SK-N-SH treated with all-trans-retinoic acid at 6 μM for 48 hours (cell line): ENCODE measurements around the gene TFEB.

ENCODE experiments used
- ATAC-seq: fragments of 200-7000 bp; cut with Tn5 transposase; 3 replicates; pipeline ENCODE4 v1.9.1; 2020; ENCODE audit warnings: mild to moderate bottlenecking, moderate library complexity
- ARNTL ChIP-seq: fragments of 450-650 bp; formaldehyde crosslinking; IDR thresholded peaks from 2 replicates; pipeline ENCODE4 v1.5.0; 2020; ENCODE audit warnings: low read depth, mild to moderate bottlenecking, moderate library complexity, borderline replicate concordance
- BACH2 ChIP-seq: fragments of 250-450 bp; sonication (Bioruptor Pico); IDR thresholded peaks from 2 replicates; pipeline ENCODE4 v1.9.0; 2021; ENCODE audit warnings: mild to moderate bottlenecking, borderline replicate concordance
- CSDC2 ChIP-seq: fragments of 250-450 bp; sonication (Bioruptor Pico); IDR thresholded peaks from 2 replicates; pipeline ENCODE4 v1.5.0; 2020; ENCODE audit warnings: mild to moderate bottlenecking, moderate library complexity
- ESRRG ChIP-seq: fragments of 250-450 bp; sonication (Bioruptor Pico); IDR thresholded peaks from 2 replicates; pipeline ENCODE4 v1.6.1; 2021; ENCODE audit warnings: mild to moderate bottlenecking
- GLIS3 ChIP-seq: fragments of 250-450 bp; sonication (Bioruptor Pico); IDR thresholded peaks from 2 replicates; pipeline ENCODE4 v1.5.0; 2020; ENCODE audit warnings: mild to moderate bottlenecking, moderate library complexity
- ISL1 ChIP-seq: fragments of 250-450 bp; sonication (Bioruptor Pico); IDR thresholded peaks from 2 replicates; pipeline ENCODE4 v2.1.2; 2022; ENCODE audit warnings: mild to moderate bottlenecking, moderate library complexity
- PATZ1 ChIP-seq: fragments of 250-450 bp; sonication (Bioruptor Pico); IDR thresholded peaks from 2 replicates; pipeline ENCODE4 v1.8.0; 2020; ENCODE audit warnings: mild to moderate bottlenecking, moderate library complexity, borderline replicate concordance
- PPARA ChIP-seq: fragments of 250-450 bp; sonication (Bioruptor Pico); IDR thresholded peaks from 2 replicates; pipeline ENCODE4 v1.5.0; 2020; ENCODE audit warnings: mild to moderate bottlenecking, borderline replicate concordance
- RARB ChIP-seq: fragments of 250-450 bp; sonication (Bioruptor Pico); IDR thresholded peaks from 2 replicates; pipeline ENCODE4 v1.8.0; 2021; ENCODE audit warnings: mild to moderate bottlenecking, moderate library complexity
- SNAI2 ChIP-seq: fragments of 250-450 bp; sonication (Bioruptor Pico); IDR thresholded peaks from 2 replicates; pipeline ENCODE4 v1.5.0; 2020; ENCODE audit warnings: mild to moderate bottlenecking, moderate library complexity
- TCF4 ChIP-seq: fragments of 250-450 bp; sonication (Bioruptor Pico); IDR thresholded peaks from 2 replicates; pipeline ENCODE4 v1.8.0; 2021; ENCODE audit warnings: mild to moderate bottlenecking, moderate library complexity, borderline replicate concordance
- TOX ChIP-seq: fragments of 250-450 bp; sonication (Bioruptor Pico); IDR thresholded peaks from 2 replicates; pipeline ENCODE4 v1.8.0; 2021; ENCODE audit warnings: mild to moderate bottlenecking, moderate library complexity, borderline replicate concordance
- ZC3H10 ChIP-seq: fragments of 250-450 bp; sonication (Bioruptor Pico); IDR thresholded peaks from 2 replicates; pipeline ENCODE4 v1.5.1; 2021; ENCODE audit warnings: mild to moderate bottlenecking, moderate library complexity
- ZFP3 ChIP-seq: fragments of 250-450 bp; sonication (Bioruptor Pico); IDR thresholded peaks from 2 replicates; pipeline ENCODE4 v1.5.0; 2020; ENCODE audit warnings: mild to moderate bottlenecking, moderate library complexity
- ZNF565 ChIP-seq: fragments of 450-650 bp; formaldehyde crosslinking; conservative IDR thresholded peaks from 2 replicates; pipeline ENCODE4 v1.5.0; 2020; ENCODE audit warnings: low read depth, mild to moderate bottlenecking, moderate library complexity
- ZNF70 ChIP-seq: fragments of 450-650 bp; formaldehyde crosslinking; IDR thresholded peaks from 2 replicates; pipeline ENCODE4 v1.5.0; 2020; ENCODE audit warnings: mild to moderate bottlenecking, moderate library complexity
- ZNF8 ChIP-seq: fragments of 450-650 bp; formaldehyde crosslinking; IDR thresholded peaks from 2 replicates; pipeline ENCODE4 v1.5.0; 2020; ENCODE audit warnings: mild to moderate bottlenecking, moderate library complexity
- TF ChIP-seq, protein P1 (sequence below): fragments of 250-450 bp; sonication (Bioruptor Pico); IDR thresholded peaks from 2 replicates; pipeline ENCODE4 v1.5.1; 2020; ENCODE audit warnings: low read depth, mild to moderate bottlenecking, moderate library complexity
- TF ChIP-seq, protein P2 (sequence below): fragments of 250-450 bp; sonication (Bioruptor Pico); IDR thresholded peaks from 2 replicates; pipeline ENCODE4 v1.5.1; 2021; ENCODE audit warnings: mild to moderate bottlenecking, moderate library complexity
- TF ChIP-seq, protein P3 (sequence below): fragments of 250-450 bp; sonication (Bioruptor Pico); IDR thresholded peaks from 2 replicates; pipeline ENCODE4 v1.5.0; 2020; ENCODE audit warnings: mild to moderate bottlenecking, moderate library complexity

Gene TFEB

DNA sequence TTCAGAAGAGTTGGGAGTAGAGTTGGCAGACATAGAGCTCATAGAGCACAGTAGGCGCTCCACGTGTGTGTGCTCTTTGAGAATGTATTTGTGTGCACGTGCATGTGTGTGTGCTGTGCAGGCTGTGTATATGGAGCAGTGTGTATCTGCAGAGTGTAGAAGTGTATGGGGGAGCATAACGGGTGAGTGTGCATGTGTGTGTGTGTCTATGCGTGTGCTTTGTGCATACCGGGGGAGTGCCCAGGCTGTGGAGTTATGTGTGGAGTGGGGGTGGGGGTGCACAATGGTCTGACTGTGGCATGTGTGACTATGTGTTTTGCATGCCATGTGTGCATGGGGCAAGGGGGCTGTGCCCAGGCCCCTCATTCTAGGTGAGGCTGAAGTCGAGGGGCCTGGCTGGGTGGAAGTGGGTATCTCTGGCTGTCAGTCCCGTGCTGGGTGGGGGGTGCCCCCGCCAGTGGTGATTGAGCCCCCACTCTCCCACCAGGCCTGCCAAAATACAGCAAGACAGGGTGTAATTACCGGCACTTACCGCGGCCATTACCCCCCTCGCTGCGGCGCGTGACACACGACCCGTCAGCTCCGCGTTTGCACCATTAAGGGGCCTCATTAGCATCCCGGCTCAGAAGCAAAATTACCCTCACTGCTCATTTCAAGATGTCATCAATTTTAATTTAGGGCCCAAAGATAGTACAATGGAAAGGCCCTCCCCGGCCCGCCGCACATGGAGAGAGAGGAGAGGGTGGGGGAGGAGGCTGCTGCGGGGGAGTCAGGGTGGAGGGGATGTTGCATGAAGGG, 58.1 kb downstream of the TFEB start (continued):
- TF ChIP-seq, protein P1, sequence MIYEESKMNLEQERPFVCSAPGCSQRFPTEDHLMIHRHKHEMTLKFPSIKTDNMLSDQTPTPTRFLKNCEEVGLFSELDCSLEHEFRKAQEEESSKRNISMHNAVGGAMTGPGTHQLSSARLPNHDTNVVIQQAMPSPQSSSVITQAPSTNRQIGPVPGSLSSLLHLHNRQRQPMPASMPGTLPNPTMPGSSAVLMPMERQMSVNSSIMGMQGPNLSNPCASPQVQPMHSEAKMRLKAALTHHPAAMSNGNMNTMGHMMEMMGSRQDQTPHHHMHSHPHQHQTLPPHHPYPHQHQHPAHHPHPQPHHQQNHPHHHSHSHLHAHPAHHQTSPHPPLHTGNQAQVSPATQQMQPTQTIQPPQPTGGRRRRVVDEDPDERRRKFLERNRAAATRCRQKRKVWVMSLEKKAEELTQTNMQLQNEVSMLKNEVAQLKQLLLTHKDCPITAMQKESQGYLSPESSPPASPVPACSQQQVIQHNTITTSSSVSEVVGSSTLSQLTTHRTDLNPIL: no peak

DNA sequence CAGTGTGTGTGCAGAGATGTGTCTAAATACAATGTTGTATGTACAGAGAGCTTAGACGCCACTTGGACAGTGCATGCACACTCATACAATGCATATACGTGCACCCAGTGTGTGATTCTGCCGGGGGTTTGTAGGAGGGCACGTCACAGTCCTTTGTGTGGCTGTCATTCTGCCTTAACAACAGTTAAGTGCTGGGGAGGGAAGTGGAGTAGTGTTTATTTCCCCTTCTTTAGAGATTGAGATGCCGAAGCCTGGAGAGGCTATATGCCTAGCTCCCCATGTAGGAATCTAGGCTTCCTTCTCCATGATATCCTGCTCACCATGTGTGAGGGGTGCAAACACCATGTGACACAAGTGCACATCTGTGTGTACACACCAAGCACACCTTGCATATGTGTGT, 59.0 kb downstream of the TFEB start:
- TF ChIP-seq, protein P2, sequence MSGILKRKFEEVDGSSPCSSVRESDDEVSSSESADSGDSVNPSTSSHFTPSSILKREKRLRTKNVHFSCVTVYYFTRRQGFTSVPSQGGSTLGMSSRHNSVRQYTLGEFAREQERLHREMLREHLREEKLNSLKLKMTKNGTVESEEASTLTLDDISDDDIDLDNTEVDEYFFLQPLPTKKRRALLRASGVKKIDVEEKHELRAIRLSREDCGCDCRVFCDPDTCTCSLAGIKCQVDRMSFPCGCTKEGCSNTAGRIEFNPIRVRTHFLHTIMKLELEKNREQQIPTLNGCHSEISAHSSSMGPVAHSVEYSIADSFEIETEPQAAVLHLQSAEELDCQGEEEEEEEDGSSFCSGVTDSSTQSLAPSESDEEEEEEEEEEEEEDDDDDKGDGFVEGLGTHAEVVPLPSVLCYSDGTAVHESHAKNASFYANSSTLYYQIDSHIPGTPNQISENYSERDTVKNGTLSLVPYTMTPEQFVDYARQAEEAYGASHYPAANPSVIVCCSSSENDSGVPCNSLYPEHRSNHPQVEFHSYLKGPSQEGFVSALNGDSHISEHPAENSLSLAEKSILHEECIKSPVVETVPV (CRISPR knock-in tag): no peak
- TF ChIP-seq ZNF565 (CRISPR knock-in tag): no peak
- no peak for TF ChIP-seq TCF4 (CRISPR knock-in tag)
- no peak for TF ChIP-seq ZNF70 (CRISPR knock-in tag)
- no peak for TF ChIP-seq TOX (CRISPR knock-in tag)
- no peak for TF ChIP-seq ESRRG (CRISPR knock-in tag)
- TF ChIP-seq, protein P3, sequence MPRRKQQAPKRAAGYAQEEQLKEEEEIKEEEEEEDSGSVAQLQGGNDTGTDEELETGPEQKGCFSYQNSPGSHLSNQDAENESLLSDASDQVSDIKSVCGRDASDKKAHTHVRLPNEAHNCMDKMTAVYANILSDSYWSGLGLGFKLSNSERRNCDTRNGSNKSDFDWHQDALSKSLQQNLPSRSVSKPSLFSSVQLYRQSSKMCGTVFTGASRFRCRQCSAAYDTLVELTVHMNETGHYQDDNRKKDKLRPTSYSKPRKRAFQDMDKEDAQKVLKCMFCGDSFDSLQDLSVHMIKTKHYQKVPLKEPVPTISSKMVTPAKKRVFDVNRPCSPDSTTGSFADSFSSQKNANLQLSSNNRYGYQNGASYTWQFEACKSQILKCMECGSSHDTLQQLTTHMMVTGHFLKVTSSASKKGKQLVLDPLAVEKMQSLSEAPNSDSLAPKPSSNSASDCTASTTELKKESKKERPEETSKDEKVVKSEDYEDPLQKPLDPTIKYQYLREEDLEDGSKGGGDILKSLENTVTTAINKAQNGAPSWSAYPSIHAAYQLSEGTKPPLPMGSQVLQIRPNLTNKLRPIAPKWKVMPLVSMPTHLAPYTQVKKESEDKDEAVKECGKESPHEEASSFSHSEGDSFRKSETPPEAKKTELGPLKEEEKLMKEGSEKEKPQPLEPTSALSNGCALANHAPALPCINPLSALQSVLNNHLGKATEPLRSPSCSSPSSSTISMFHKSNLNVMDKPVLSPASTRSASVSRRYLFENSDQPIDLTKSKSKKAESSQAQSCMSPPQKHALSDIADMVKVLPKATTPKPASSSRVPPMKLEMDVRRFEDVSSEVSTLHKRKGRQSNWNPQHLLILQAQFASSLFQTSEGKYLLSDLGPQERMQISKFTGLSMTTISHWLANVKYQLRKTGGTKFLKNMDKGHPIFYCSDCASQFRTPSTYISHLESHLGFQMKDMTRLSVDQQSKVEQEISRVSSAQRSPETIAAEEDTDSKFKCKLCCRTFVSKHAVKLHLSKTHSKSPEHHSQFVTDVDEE (CRISPR knock-in tag): no peak
- TF ChIP-seq RARB (CRISPR knock-in tag): no peak
- no peak for TF ChIP-seq ZNF8 (CRISPR knock-in tag)
- TF ChIP-seq ZFP3 (CRISPR knock-in tag): no peak
- TF ChIP-seq ISL1 (CRISPR knock-in tag): no peak
- TF ChIP-seq ZC3H10 (CRISPR knock-in tag): no peak
- TF ChIP-seq BACH2 (CRISPR knock-in tag): no peak
- TF ChIP-seq PATZ1 (CRISPR knock-in tag): no peak
- no peak for TF ChIP-seq ARNTL (CRISPR knock-in tag)
- no peak for TF ChIP-seq SNAI2 (CRISPR knock-in tag)
- no peak for TF ChIP-seq PPARA (CRISPR knock-in tag)
- no peak for ATAC-seq

DNA sequence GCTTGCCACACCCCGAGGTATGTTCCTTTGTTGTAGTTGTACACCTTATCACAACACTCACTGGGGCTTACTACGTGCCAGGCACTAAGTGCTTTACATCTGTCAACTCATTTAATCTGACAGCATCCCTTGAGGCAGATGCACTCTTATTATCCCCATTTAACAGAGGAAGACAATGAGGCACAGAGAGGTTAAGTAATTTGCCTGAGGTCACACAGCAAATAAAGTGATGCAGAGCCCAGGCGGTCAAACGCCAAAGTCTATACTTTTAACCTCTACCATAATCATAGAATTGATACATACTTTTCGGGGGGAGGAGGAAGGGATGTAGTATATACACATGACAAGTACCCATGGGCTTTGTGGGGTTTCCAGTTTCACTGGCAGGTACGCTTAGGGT, 59.4 kb downstream of the TFEB start:
- no peak for ATAC-seq
- no peak for TF ChIP-seq ARNTL (CRISPR knock-in tag)
- TF ChIP-seq ESRRG (CRISPR knock-in tag): no peak
- no peak for TF ChIP-seq BACH2 (CRISPR knock-in tag)
- no peak for TF ChIP-seq TOX (CRISPR knock-in tag)
- TF ChIP-seq TCF4 (CRISPR knock-in tag): no peak
- no peak for TF ChIP-seq PATZ1 (CRISPR knock-in tag)
- TF ChIP-seq, protein P1: no peak
- no peak for TF ChIP-seq GLIS3 (CRISPR knock-in tag)
- TF ChIP-seq, protein P2 (CRISPR knock-in tag): no peak
- TF ChIP-seq, protein P3 (CRISPR knock-in tag): no peak
- no peak for TF ChIP-seq ZNF70 (CRISPR knock-in tag)
- TF ChIP-seq ZNF8 (CRISPR knock-in tag): no peak
- no peak for TF ChIP-seq CSDC2 (CRISPR knock-in tag)
- TF ChIP-seq ZFP3 (CRISPR knock-in tag): no peak
